HG03575 (cell line): ENCODE measurements around the gene MGAT1.
"Not testable (repeated sequence)": the region's sequence is repeated elsewhere in the genome, so short reads cannot be mapped to it uniquely, and the experiment has no call there.

Experiments
- ATAC-seq: cut with Tn5 transposase; IDR thresholded peaks from one replicate; pipeline ENCODE4 v1.9.1; 2021; ENCODE audit not compliant: unreplicated experiment, insufficient number of reproducible peaks, low FRiP score; ENCODE audit errors: extremely low read depth

The MGAT1 gene

GRCh38 chr5:180802325-180803180, at the start of gene MGAT1:
TSS of gene MGAT1 (minus strand) at chr5:180802806. CDS start at chr5:180792971, 9,835 bp downstream.
- no peak for ATAC-seq

GRCh38 chr5:180850434-180851078, 48.0 kb upstream of the MGAT1 start:
- no peak for ATAC-seq

- no peak for ATAC-seq
These were observed 47.2 kb upstream of the MGAT1 start for GRCh38 chr5:180849827-180850226.

- no peak for ATAC-seq
These were observed 46.3 kb upstream of the MGAT1 start for GRCh38 chr5:180848878-180849277.

GRCh38 chr5:180848265-180848664, 45.7 kb upstream of the MGAT1 start:
- no peak for ATAC-seq

GRCh38 chr5:180847026-180847425, 44.4 kb upstream of the MGAT1 start:
- no peak for ATAC-seq

- ATAC-seq: no peak
These were observed 42.3 kb upstream of the MGAT1 start for GRCh38 chr5:180844858-180845257.

- ATAC-seq: no peak
These were observed 41.8 kb upstream of the MGAT1 start for GRCh38 chr5:180844432-180844831.

- no peak for ATAC-seq
These were observed 37.3 kb upstream of the MGAT1 start for GRCh38 chr5:180839935-180840334.

- no peak for ATAC-seq
These were observed 36.6 kb upstream of the MGAT1 start for GRCh38 chr5:180839227-180839626.

- no peak for ATAC-seq
These were observed 34.9 kb upstream of the MGAT1 start for GRCh38 chr5:180837478-180837877.

- no peak for ATAC-seq
These were observed 30.0 kb upstream of the MGAT1 start for GRCh38 chr5:180832638-180833068.

GRCh38 chr5:180831139-180832093, 28.8 kb upstream of the MGAT1 start:
- peak; percentile 31 for ATAC-seq

- ATAC-seq: no peak
These were observed 27.9 kb upstream of the MGAT1 start for GRCh38 chr5:180830253-180831138.

GRCh38 chr5:180829726-180830125, 27.1 kb upstream of the MGAT1 start:
- no peak for ATAC-seq

- not testable (repeated sequence) for ATAC-seq
These were observed 26.3 kb upstream of the MGAT1 start for GRCh38 chr5:180828756-180829531.

- not testable (repeated sequence) for ATAC-seq
These were observed 24.8 kb upstream of the MGAT1 start for GRCh38 chr5:180827374-180827773.
